ENCODE measurements around the gene C1QL3. TPM values are rescaled to one million over a fixed set of nuclear protein-coding genes. Genes with fewer than 3 reads are reported as not detected.
A peak's percentile ranks its signal among the peaks of the same experiment; 100 is the strongest.

Gene C1QL3
- total RNA-seq, 1 experiment from 2014 or later = 1.7 TPM

GRCh38 chr10:16519908-16520861 is 1.5 kb downstream of the C1QL3 start (continued):
- no peak for TF ChIP-seq PRDM15 (CRISPR knock-in tag; IDR thresholded peaks at IDR 0.05)
- no peak for TF ChIP-seq TCF7 (CRISPR knock-in tag; IDR thresholded peaks at IDR 0.05; ENCODE audit: low read depth)
- 0 out of 2 replicates have a peak, but pooled peaks have one; percentile 29 for TF ChIP-seq E2F5 (CRISPR knock-in tag; IDR thresholded peaks at IDR 0.05)
- no peak for TF ChIP-seq JUN (CRISPR knock-in tag; IDR thresholded peaks at IDR 0.05)
- TF ChIP-seq CTCF (IDR thresholded peaks at IDR 0.05) = no peak

GRCh38 chr10:16519250-16519907 is 2.3 kb downstream of the C1QL3 start:
- peak; percentile 43 for DNase-seq (ENCODE audit: low spot score)
- Mint-ChIP-seq H3K27me3 (ENCODE audit: low read depth) (peaks cover 50% of the 10 kb centered on the region), H3K27ac (no peak overlapping the region), H3K9me3 (no peaks in the 10 kb centered on the region), H3K4me1 (peaks cover 25% of the 10 kb centered on the region), H3K4me3 (peak overlapping the region; percentile 86), H3K36me3 (no peaks in the 10 kb centered on the region)
- ChIA-PET CTCF (interaction anchor here (0.6 to 4.4 kb wide), 16 partner anchors 9 to 800 kb away, joined by 3 to 22 read pairs (median 4); partner anchors contain the start of gene PTER), POLR2A (interaction anchor here (1.3 kb wide), 1 partner anchor 82 kb away, joined by 9 read pairs; the partner anchor contains the start of gene PTER)
- no peak for TF ChIP-seq PRDM15 (CRISPR knock-in tag; IDR thresholded peaks at IDR 0.05)
- TF ChIP-seq IRF1 (CRISPR knock-in tag; IDR thresholded peaks at IDR 0.05) = no peak
- TF ChIP-seq TCF7 (CRISPR knock-in tag; IDR thresholded peaks at IDR 0.05; ENCODE audit: low read depth) = no peak
- TF ChIP-seq GTF2I (CRISPR knock-in tag; conservative IDR thresholded peaks at IDR 0.05) = no peak
- no peak for TF ChIP-seq FOXP1 (CRISPR knock-in tag; IDR thresholded peaks at IDR 0.05; ENCODE audit: borderline replicate concordance)
- TF ChIP-seq E2F4 (CRISPR knock-in tag; IDR thresholded peaks at IDR 0.05; ENCODE audit: borderline replicate concordance, low read depth) = no peak
- ATAC-seq = peak; percentile 27
